Measurements from ENCODE around the gene DSCAM.

GRCh38 chr21:40070871-40071270, 776.1 kb downstream of the DSCAM start:
- no peak for TF ChIP-seq POLR2A (IDR thresholded peaks at IDR 0.05; ENCODE audit: low read depth, low read length)
- no peak for TF ChIP-seq POLR2AphosphoS5 (IDR thresholded peaks at IDR 0.05; ENCODE audit: low read depth, low read length)
